HG03045 (cell line): Measurements from ENCODE around the gene SPTA1.

Experiments used
- ATAC-seq: cut with Tn5 transposase; IDR thresholded peaks from one replicate; pipeline ENCODE4 v1.9.1; 2021; ENCODE audit warnings: mild to moderate bottlenecking, moderate library complexity; ENCODE audit not compliant: unreplicated experiment

SPTA1 gene

DNA sequence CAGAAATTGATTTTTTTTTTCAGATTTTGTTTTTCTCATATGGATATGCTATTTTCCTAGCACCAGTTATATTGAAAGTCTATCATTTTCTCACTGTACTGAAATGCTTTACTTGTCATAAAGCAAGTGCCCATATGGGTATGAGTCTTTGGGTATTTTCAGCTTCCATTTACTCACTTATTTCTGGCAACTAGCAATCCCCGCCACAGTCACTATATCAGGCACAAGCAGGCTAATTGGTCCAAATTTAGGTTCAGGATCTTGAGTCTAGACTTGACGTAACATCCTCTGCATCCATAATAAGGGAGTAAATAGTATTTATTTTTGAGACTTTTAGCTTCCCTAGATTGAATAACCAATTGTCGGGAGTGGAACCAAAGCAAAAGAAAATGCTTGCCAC lies 109.0 kb downstream of the SPTA1 start:
- ATAC-seq, result no peak

GRCh38 chr1:158572226-158572625 lies 114.3 kb downstream of the SPTA1 start:
- ATAC-seq, result no peak

GRCh38 chr1:158570480-158570879 lies 116.0 kb downstream of the SPTA1 start, which contains the start of gene OR6P1:
Gene OR6P1, minus strand, starts transcription at chr1:158570580. Its CDS starts 6,976 bp downstream, at chr1:158563604.
- no peak for ATAC-seq

DNA sequence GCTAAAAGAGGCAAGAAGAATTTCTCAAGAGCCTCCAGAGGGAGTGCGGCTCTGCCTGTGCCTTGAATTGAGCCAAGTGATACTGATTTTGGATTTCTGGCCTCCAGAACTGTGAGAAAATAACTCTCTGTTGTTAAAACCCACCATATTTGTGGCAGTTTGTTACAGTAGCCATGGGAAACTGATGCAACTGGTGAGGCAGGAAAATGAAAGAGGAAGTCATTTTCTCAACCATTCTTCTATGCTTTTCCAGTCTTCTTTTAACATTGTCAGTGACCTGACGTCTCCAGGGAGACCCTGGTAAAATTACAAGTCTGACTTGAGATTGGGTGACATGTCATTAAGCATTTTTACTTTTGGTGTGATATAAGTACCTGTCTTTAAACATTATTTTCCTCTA lies 121.9 kb downstream of the SPTA1 start:
- no peak for ATAC-seq

GRCh38 chr1:158563853-158564252 lies 122.7 kb downstream of the SPTA1 start:
- ATAC-seq, result no peak
